Heart left ventricle (tissue), 16 donors: ENCODE data around the gene IFNLR1. TPM values are rescaled to one million over a fixed set of nuclear protein-coding genes. Genes with fewer than 3 reads are reported as not detected.

ENCODE experiments used
- ATAC-seq, 4 donors: fragments of 200-7000 bp; cut with Tn5 transposase; one replicate each; pipeline ENCODE4 v1.9.1; 2020 to 2022; ENCODE audit warnings: moderate library complexity in 4 of 4, mild to moderate bottlenecking in 3 of 4, moderate number of reproducible peaks in 1 of 4
- DNase-seq, 5 donors: peaks; one replicate each; pipeline ENCODE4 v3.0.0-alpha.2; 2020
- H3K27ac ChIP-seq, 12 donors: fragments of 200-600 bp; sonication (generic) in 4 of 12; one replicate each; pipeline versions ENCODE4 v1.5.0 to v1.8.0; 2016 to 2022; ENCODE audit warnings: mild to moderate bottlenecking in 2 of 12
- H3K27me3 ChIP-seq, 9 donors: fragments of 200-600 bp; sonication (generic) in 2 of 9; one replicate each; pipeline versions ENCODE4 v1.5.1 to v1.8.0; 2016 to 2022; ENCODE audit warnings: mild to moderate bottlenecking in 3 of 9
- H3K36me3 ChIP-seq, 9 donors: fragments of 200-600 bp; sonication (generic) in 2 of 9; one replicate each; pipeline versions ENCODE4 v1.5.0 to v1.8.0; 2018 to 2022; ENCODE audit warnings: mild to moderate bottlenecking in 2 of 9
- H3K4me1 ChIP-seq, 12 donors: fragments of 200-600 bp; sonication (generic) in 4 of 12; one replicate each; pipeline versions ENCODE4 v1.5.0 to v1.8.0; 2016 to 2022; ENCODE audit warnings: mild to moderate bottlenecking in 3 of 12
- H3K4me3 ChIP-seq, 12 donors: fragments of 200-600 bp; sonication (generic) in 4 of 12; one replicate each; pipeline versions ENCODE4 v1.5.0 to v1.8.0; 2017 to 2022; ENCODE audit warnings: mild to moderate bottlenecking in 9 of 12, moderate library complexity in 4 of 12
- H3K9me3 ChIP-seq, 12 donors: fragments of 200-600 bp; sonication (generic) in 4 of 12; one replicate each; pipeline versions ENCODE4 v1.5.0 to v1.8.0; 2016 to 2022; ENCODE audit warnings: mild to moderate bottlenecking in 1 of 12
- CTCF ChIP-seq, 12 donors: fragments of 200-600 bp; sonication (generic) in 4 of 12; IDR thresholded peaks; one replicate each; pipeline versions ENCODE4 v1.5.0 to v1.8.0; 2018 to 2022; ENCODE audit warnings: antibody characterized with exemption in 12 of 12, mild to moderate bottlenecking in 5 of 12
- POLR2A ChIP-seq, 2 donors: fragments of 450-650 bp; IDR thresholded peaks; one replicate each; pipeline ENCODE4 v1.6.1; 2017; ENCODE audit warnings: antibody characterized with exemption in 2 of 2, mild to moderate bottlenecking in 2 of 2, moderate library complexity in 2 of 2
- WGBS, 4 donors: extraction: QIAGEN DNeasy Blood & Tissue Kit in 2 of 4; methylation state at CpG; one replicate each; pipeline versions ENCODE4 v1.1.5 to v1.1.7; 2013 to 2018; 5-methylcytosine and 5-hydroxymethylcytosine counted together
- intact Hi-C, 10 donors: fragments of 100-400 bp; cut with DNase I; formaldehyde crosslinking; loops; one replicate each; pipeline versions ENCODE4 v1.11.1 to v1.14.2; 2022
- polyA plus RNA-seq, 2 donors: library from polyadenylated mRNA; stranded (reverse); fragments of 200-250 nt; gene quantifications; one replicate each; pipeline ENCODE4 v1.2.3, GENCODE V29; 2013
- total RNA-seq, 9 donors: library from RNA; depleted of rRNA in 2 of 9; stranded (reverse); fragments of >200 nt in 2 of 9; fragmentation: NEBNext Ultra II Directional in 3 of 9; extraction: Animal tissue kit (Norgen Biotek cat#: 25700) in 3 of 9; gene quantifications; one replicate each; pipeline versions ENCODE4 v1.1.0 to v1.2.4, GENCODE V29; 2016 to 2023
- donor health status: ischemic (EF 13 %, LVEDD 7.1; RV severe dilation, severe dysfunction).
- donor health status: healthy with polysubstance abuse.
- donor health status: DM: no; HTN: yes; CAD: no.
- donor health status: DM: no; HTN: no; CAD: no.
- donor health status: ischemic (EF 25% LVEDD 6.9; RV normal size, moderate dysfunction).
- donor health status: ischemic (EF 25% LVEDD 5.7; RV mildly dilated, moderate dysfunction).
- donor health status: healthy.
- donor health status: DM: yes; HTN: yes; CAD: no.
- donor health status: ischemic (EF 35%, LVEDD 5.7; RV mildly dilated, moderate dysfunction).
- donor health status: nonischemic (EF 11% LVEDD 7.7; RV severe dilation, severe dysfunction).
- donor health status: DM: yes; HTN: yes; CAD: no.
- donor health status: PGD.
- donor health status: ischemic (EF 29% LVEDD 5.4; RV normal size, mild dysfunction).
- donor health status: nonischemic (EF 23%, LVEDD 6.1; RV moderate dilation, normal function).

The IFNLR1 gene
- total and polyA plus RNA-seq, 11 donors, result 0.99 to 3.4 (median 2.7) TPM

- H3K9me3 ChIP-seq, result peaks cover 0 to 4% (median 0%) of the 10 kb centered on the region in 12 donors
- ATAC-seq (peak; percentile 43 to 75 (median 59)), DNase-seq (peak in 2 of 5 donors; percentile 23 to 50)
- H3K36me3 ChIP-seq, result no peaks in the 10 kb centered on the region
- TF ChIP-seq POLR2A (IDR thresholded peaks at IDR 0.05), result no peak
- TF ChIP-seq CTCF (IDR thresholded peaks at IDR 0.05), result no peak
- WGBS, 4 donors, result 37 to 47% (median 39%) methylated on average over 15 to 22 of the region's 22 CpGs
- no peaks in the 10 kb centered on the region for H3K27me3 ChIP-seq
- H3K27ac ChIP-seq, result peak within 1 kb of the TSS in 1 of 12 donors; percentile 38
- intact Hi-C loops, result no loop called here
- H3K4me1 ChIP-seq, result peaks cover 0 to 13% (median 5%) of the 10 kb centered on the region in 12 donors
- H3K4me3 ChIP-seq, result peak within 1 kb of the TSS in 11 of 12 donors; percentile 6 to 55 (median 39)
These were observed 44.2 kb downstream of the IFNLR1 start, which contains the start of gene IL22RA1 for GRCh38 chr1:24142546-24143534. Gene IL22RA1 (minus strand): TSS chr1:24143140. CDS start chr1:24143082, 58 bp downstream.

DNA sequence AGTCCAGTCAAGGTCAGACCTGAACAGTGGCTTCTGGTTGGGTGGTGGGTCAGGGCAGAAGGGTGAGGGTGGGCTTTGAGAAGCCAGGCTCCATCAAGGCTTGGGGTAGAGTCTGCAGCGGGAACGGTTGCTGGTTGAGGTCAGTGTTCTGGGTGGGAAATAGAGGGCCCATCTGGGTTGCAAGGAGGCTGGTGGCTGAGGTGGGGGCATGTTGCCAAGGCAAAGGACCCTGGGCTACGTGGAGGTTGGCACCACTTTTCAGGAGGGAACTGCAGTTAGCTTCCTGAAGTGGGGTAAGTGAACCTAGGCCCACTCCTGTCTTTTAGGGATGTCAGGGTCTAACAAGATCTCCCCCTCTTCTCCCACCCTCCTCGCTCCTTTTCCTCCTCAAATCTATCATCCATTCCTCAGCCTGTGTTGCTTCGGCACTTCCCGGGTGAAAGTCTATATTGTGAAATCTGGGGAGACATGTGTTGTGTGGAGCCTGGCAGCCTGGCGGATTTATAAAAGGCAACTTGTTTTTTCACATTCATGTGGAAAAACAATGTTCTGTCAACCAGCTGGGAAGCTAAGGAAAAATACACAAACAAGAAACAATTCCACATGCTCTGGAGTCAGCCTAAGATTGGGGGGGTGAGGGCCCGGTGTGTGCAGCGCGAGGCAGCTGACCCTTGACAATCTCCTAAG lies 45.6 kb downstream of the IFNLR1 start:
- Histone ChIP-seq H3K4me1 (peaks cover 0 to 13% (median 5%) of the 10 kb centered on the region in 12 donors), H3K27ac (no peak overlapping the region), H3K27me3 (no peaks in the 10 kb centered on the region), H3K4me3 (no peak overlapping the region), H3K36me3 (no peaks in the 10 kb centered on the region), H3K9me3 (peaks cover 0 to 4% (median 0%) of the 10 kb centered on the region in 12 donors)
- DNase-seq (no peak), ATAC-seq (no peak)
- 90 to 93% (median 91%) methylated on average over 10 of the region's 10 CpGs for WGBS, 4 donors
- TF ChIP-seq POLR2A (IDR thresholded peaks at IDR 0.05) (no peak), CTCF (IDR thresholded peaks at IDR 0.05) (no peak)
- intact Hi-C loops, result no loop called here

DNA sequence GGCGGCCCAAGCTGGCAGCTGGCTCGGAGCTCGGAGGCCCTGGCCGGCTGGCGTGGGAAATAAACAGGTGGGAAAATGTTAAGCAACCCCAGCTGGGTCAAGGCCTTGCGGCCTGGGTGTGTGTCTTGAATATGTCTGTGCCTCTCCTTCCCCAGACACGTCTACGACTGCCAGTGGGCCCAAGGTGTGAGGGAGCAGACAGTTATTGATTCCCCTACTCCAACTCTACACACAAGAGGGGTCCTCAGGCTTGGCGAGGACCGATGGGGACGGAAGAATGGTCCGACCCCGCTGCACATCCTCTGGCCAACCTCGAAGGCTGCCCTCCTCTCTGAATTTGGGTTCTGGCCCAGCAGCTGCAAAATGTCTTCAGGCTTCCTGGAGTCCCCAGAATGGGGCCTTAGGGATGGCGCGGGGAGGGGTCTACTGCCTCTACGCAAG lies 46.3 kb downstream of the IFNLR1 start:
- 88 to 91% (median 89%) methylated on average over 14 to 17 of the region's 17 CpGs for WGBS, 4 donors
- H3K27me3 ChIP-seq, result no peaks in the 10 kb centered on the region

More for the DNA sequence above, 46.3 kb downstream of the IFNLR1 start:
- intact Hi-C loops, result no loop called here
- no peak overlapping the region for H3K27ac ChIP-seq
- TF ChIP-seq CTCF (IDR thresholded peaks at IDR 0.05) (no peak), POLR2A (IDR thresholded peaks at IDR 0.05) (no peak)
- no peak overlapping the region for H3K4me3 ChIP-seq
- DNase-seq (no peak), ATAC-seq (no peak)
- peaks cover 0 to 13% (median 5%) of the 10 kb centered on the region in 12 donors for H3K4me1 ChIP-seq
- no peaks in the 10 kb centered on the region for H3K36me3 ChIP-seq
- H3K9me3 ChIP-seq, result peaks cover 0 to 4% (median 0%) of the 10 kb centered on the region in 12 donors
